Breast epithelium (tissue), 3 donors: Measurements from ENCODE around the gene CXCR5.
A peak's percentile ranks its signal among the peaks of the same experiment; 100 is the strongest.

Experiments used
- POLR2A ChIP-seq: fragments of 450-650 bp; IDR thresholded peaks from one replicate; pipeline ENCODE4 v1.6.1; 2016; ENCODE audit warnings: antibody characterized with exemption, mild to moderate bottlenecking, moderate library complexity
- TF ChIP-seq, protein P1 (sequence below), 3 donors: fragments of 450-650 bp; IDR thresholded peaks; one replicate each; pipeline ENCODE4 v1.5.1; 2016 to 2017; ENCODE audit warnings: antibody characterized with exemption in 3 of 3, mild to moderate bottlenecking in 3 of 3, moderate library complexity in 3 of 3

DNA sequence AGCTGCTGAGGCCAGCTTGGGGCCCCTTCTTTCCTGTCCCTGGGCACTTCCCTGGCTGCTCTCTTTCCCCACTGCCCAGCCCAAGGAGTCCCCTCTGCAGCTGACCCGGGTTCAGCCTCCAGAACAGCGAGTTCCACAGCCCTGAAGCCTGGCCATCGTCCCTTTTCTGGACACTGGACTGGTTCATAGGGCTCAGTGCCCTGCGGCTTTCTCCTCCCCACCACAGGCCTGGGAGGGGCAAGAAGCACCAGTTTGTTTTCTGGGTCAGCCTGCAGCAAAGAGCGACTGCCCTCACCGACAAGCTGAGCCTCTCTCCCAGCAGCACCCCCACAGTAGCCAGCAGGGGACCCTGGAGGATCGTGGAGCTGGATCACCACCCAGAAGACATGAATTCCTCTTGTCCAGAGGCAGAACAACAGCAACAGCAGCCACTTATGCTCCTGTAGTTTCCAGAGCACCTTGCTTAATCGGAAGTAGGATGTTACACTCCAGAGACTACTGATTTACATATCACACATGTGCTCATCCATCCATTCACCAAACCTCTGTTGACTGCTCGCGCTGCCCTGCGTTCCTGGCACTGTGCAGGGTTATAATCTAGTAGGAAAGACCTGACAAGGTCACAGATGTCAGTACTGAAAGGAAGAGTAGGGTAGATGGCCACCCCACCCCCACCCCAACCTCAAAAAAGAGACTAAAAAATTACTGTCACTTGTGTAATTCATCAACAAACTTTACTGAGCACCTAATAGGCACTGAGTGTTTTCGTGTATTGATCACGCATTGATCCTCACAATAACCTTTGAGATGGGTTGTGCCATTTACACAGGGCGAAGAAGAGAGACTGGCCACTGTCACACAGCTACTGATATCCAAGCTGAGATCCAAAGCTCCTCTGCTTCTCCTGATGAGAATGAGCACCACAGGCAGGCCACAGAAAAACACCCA lies 13.0 kb upstream of the CXCR5 start:
- TF ChIP-seq, protein P1, sequence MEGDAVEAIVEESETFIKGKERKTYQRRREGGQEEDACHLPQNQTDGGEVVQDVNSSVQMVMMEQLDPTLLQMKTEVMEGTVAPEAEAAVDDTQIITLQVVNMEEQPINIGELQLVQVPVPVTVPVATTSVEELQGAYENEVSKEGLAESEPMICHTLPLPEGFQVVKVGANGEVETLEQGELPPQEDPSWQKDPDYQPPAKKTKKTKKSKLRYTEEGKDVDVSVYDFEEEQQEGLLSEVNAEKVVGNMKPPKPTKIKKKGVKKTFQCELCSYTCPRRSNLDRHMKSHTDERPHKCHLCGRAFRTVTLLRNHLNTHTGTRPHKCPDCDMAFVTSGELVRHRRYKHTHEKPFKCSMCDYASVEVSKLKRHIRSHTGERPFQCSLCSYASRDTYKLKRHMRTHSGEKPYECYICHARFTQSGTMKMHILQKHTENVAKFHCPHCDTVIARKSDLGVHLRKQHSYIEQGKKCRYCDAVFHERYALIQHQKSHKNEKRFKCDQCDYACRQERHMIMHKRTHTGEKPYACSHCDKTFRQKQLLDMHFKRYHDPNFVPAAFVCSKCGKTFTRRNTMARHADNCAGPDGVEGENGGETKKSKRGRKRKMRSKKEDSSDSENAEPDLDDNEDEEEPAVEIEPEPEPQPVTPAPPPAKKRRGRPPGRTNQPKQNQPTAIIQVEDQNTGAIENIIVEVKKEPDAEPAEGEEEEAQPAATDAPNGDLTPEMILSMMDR (IDR thresholded peaks at IDR 0.05), result peak in 1 of 3 donors; percentile 14
- no peak for TF ChIP-seq POLR2A
